ENCODE results near the gene UBE2E3.
A peak's percentile ranks its signal among the peaks of the same experiment; 100 is the strongest.

The UBE2E3 gene

DNA sequence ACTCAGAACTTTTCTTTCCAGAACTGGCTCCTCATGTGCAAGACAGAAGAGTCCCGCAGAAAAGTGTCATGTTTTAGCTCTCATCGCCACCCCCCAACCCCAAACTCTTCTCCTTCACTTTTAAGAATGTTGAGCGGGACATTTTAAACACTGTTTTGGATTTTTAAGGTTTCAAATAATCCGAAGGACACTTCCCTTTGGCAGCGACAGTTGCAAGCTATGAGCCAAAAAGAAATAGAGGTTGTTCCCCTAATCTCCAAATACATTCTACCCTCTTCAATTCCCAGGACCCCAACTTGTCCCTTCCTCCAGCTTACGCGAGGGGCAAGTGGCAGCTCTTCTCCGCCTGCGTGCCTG is 678 bp upstream of the UBE2E3 start:
- DNase-seq = no peak

DNA sequence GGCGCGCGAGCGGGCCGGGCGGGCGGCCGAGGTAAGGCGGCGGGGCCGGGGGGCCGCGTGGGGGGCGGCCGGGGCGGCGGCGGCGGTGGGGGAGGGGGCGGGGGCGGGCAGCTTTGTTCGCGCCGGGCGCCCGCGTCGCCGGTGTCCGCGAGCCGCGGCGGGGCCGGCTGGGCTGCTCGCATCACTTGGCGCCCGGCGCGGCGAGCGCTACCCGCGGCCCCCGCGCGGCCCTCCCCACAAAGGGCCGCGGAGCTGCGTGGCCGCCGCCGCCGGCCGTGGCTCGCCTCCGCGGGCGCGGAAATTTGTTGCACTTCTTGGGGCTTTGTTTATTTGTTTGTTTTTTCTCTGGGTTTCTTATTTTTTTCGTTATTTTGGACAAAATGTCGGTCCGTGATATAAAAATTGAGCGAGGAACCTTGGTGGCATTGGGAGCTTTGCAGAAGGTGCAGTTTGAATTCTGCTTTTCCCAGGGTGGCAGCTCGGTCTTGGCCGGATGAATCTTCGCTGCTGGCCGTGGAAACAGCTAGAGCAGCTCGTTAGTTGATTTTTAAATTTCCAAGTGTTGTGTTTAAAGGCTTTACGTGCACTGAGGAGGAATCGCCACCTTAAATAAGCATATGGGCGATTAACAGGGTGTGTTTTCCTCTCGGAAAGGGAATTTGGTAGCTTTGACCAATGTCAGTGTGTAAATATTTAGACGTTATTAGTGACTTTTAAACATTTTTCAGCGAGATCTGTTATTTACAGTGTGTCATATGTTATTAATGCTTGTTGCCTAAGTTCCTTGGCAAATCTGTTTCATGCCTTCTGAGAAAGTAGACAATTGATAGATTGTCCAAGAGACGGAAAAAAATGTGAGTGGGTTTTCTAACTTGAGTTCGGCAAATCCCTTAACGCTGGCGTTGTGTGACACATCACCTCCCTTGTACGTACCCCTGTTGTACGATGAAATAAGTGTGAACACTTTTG is 822 bp downstream of the UBE2E3 start:
- DNase-seq = peak; percentile 88

DNA sequence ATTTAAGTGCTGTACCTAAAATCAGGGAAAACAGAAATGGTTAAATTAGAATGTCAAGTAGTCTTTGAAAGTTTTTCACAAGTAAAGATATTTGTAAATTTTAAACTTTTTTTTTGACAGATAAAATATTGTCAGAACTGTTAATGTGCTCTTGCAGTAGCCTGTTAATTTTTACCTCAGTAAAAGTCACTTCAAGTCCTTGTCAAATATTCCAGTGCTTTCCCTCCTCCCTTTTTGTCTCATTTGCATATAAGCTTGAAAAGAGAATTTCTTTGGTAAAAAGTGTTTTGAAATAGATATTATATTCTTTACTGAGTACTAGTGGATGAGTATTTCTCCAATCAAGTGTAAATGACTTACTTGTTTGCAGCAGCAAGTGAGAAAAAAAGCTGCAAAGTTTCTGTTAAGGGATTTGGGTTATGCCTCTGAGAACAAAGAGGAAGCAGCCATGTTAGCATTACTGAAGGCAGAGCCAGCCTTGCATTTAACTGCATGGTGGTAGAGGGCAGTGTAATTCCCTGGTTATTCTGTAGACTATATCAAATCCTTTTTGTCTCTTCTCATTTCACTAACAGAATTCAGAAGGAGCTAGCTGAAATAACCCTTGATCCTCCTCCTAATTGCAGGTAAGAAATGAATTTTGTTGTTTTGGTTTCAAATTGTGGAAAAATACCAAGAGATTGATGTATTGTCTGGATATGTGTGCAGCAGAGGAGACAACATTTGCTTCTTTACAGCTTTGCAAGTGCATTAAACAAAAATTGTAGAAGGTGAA is 3.2 kb downstream of the UBE2E3 start:
- peak; percentile 83 for DNase-seq

DNA sequence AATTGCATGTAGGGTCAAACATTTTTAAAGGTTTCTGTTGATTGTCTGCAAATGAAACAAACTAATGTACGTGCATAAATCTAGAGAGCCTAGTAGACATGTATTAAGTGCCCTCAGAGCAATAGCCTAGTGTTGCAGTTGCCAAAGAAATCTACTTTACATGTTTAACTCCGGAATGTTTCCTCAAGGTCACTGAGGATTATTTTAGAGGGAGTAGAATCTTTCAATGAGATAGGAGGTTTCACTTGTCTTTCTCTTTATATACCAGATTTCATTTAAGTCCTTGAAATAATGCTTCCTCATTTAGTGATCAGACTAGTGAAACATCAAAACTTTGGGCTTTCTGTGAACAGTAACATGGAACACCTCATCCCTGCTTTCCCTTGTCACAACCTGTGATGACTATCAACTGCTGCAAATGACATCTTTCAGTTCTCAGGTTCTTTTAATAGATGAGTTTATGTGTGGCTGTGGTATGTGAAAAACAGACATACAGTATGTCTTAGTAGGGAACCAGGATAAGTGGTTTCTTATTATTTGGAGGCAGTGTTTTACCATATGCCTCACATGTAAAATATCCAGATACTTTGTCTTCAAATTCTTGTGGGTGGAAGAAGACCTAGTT is 5.5 kb downstream of the UBE2E3 start:
- DNase-seq = no peak

DNA sequence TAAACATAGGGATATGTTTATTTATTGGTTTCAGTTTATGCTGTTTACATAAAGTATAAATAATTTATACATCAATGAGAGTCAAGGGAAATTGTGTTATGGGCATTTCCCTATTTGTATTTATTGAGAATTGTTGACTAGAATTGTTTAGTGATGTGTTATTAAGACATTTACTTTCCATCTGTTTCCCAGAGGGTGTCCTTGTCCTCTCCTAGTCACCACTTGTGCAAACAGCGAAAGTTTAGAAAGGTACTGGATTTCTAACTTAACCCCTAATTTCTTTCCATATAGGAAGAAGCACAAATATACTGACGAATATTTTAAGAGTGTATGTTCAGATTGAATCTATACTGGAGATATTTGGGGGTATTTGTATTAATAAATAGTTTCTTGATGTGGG is 6.7 kb downstream of the UBE2E3 start:
- DNase-seq = no peak

DNA sequence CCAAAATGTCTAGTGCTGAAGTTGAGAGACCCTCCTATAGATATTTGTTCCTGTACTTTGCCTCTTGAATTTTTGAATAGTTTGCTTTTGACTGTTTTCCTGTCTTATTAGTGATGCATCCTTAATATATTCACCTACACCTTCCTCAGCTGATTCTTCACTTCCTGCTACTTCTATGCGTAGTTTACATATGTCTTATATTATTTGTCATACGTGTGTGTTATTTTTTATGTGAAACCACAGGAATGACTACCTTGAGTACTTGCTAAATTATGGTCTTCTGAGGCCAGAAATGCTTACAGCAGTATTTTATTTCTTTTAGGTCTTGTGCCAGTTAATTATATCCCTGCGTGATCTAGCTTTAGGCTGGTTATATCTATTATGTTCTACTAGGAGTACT is 9.9 kb downstream of the UBE2E3 start:
- no peak for DNase-seq

DNA sequence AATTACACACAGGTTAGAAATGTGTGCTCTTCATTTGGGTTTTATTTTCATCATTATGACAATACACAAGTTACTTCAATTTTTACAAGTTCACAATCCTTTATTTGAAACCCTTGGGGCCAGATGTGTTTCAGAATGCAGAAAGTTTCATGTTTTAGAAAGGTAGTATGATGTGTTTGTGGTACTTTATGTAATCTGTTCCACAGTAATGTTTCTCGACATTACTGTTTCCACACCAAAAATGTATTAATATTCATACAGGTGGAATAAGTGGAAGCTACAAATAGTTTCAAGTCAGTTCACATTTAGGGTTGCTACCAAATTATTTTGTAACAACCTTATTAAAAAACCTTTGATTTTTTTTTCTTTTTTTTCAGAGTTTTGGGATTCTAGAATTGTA is 10.4 kb downstream of the UBE2E3 start:
- DNase-seq = no peak

DNA sequence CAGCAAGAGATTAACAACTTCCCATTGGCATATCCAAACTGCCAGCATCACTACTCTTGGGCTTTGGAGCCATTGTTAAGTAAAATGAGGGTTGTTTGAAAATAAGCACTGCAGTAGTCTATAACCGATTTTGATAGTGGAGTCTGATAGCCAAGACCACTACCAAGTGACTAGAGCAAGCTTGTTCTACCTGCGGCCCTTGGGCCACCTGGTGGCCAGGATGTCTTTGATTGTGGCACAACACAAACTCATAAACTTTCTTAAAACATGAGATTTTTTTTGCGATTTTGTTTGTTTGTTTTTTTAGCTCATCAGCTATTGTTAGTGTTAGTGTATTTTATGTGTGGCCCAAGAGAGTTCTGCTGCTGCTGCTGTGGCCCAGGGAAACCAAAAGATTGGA is 11.0 kb downstream of the UBE2E3 start:
- DNase-seq = no peak

DNA sequence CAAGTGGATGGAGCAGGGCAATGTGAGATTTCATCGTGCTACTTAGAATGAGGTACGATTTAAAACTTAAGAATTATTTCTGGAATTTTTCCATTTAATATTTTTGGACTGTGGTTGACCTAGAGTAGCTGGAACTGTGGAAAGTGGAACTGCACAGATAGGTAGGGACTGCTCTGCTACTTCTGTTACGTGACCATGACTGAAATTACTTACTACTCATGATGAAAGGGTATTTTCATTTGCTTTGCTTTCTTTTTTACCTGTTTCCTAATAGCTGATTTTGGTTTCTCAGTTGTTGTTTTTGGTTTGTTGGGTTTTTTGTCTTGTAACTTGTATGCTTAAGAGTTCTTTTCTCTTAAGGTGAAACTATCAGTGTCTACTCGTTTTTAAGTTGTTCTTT is 11.4 kb downstream of the UBE2E3 start:
- no peak for DNase-seq

DNA sequence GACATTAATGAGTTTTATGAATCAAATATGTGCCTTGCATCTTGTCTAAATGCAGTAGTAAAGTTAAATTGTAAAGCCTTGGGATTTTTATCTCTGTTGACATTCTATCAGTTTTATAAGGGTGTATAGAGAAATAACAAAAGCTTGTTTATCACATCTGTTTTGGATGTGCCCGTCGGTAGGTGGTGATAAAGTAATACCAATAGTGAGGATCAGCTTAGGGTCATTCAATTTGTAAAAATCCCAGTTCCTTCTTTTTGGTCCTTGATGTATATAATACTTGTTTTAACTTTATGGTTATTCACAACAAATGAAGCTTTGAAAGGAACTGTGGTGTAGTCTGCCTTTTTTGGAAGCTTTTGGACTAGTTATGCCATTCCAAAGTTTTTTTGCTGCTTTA is 12.6 kb downstream of the UBE2E3 start:
- no peak for DNase-seq

DNA sequence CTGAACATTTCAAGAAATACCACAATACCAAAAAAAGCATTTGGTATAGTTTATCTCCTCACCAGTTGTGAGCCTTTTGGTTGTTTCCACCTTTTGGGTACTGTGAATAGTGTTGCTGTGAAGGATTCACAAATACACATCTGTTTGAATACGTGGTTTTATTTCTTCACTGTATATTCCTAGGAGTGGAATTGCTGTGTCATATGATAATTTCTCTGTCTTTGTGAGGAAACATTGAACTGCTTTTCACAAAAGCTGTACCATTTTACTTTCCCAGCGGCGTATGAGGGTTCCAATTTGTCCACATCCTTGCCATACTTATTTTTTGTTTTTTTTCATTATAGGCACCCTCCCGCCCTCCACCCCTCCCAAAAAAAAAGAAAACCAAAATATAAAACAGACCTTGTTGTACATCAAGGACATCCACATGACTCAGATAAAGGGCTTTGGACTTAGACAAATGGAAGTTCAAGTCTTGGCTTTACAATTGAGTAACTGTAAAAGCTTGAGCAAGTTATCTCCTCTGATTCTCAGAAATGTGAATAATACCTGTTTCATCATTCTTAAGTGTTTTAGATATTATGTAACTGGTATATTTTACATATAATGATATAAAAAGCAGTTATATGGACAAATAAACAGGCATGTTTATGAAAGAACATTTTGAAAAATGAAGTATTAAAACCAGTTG is 19.0 kb downstream of the UBE2E3 start:
- DNase-seq = no peak

DNA sequence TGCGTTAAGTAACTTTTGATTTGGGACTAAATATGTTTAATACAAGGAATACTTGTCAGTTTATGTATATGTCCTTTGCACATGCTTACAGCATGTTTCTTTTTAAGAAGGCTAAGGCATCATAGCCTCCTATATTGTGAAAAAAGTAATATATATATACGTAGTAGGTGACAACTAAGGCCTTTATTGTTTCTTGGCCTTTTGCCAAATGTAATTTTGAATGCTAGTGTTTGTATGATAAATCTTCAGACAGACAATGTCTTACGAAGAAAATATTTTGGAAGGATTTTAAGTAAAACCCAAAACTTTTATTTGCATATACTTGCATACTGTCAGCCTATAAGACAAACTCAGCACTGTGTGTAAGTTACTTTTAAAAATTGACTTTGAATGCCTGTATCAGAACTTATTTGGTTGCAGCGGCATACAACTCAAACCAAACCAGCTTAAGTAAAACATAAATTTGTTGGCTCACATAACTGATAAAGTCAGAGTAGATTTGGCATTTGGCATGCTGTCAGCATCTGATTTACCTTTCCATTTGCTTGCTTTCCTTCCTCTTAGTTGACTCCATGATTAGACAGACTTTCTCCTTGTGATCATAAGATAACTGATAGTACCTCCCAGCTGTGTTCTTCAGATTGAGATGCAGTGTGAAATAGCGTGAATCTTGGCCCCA is 24.4 kb downstream of the UBE2E3 start:
- no peak for DNase-seq

DNA sequence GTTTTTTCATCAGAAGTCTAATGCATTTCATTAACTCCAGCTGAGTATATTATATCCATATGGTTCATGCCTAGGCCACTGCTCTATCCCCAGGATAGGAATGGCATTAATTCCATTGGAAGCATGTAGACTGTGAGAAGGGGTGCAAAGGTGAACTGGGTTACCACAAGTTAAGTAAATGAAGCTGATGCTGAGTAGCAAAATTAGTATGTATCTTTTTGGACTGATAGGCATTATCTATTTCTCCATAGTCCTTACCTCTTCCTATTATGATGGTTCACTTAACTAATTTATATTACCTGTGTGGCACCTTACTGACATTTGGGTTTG is 24.9 kb downstream of the UBE2E3 start:
- no peak for DNase-seq

DNA sequence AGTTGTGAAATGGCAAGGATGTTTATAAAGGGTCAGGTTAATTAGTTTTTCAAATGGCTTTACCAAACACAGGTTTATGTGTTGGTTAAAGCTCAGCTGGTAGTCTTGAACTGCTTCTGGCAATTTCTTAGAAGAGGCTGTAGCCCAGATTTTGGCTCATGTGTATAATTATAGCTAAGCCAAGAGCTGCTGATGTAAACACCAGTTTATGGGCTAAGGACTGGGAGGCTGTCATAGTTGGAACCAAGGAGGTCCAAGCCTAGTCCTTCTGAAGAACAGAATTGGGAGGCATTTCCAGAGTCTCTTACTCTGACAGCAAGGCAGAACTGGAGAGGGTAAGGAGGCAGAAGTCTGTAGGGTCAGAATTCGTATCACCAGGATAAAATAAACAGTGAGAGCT is 25.4 kb downstream of the UBE2E3 start:
- DNase-seq = no peak

DNA sequence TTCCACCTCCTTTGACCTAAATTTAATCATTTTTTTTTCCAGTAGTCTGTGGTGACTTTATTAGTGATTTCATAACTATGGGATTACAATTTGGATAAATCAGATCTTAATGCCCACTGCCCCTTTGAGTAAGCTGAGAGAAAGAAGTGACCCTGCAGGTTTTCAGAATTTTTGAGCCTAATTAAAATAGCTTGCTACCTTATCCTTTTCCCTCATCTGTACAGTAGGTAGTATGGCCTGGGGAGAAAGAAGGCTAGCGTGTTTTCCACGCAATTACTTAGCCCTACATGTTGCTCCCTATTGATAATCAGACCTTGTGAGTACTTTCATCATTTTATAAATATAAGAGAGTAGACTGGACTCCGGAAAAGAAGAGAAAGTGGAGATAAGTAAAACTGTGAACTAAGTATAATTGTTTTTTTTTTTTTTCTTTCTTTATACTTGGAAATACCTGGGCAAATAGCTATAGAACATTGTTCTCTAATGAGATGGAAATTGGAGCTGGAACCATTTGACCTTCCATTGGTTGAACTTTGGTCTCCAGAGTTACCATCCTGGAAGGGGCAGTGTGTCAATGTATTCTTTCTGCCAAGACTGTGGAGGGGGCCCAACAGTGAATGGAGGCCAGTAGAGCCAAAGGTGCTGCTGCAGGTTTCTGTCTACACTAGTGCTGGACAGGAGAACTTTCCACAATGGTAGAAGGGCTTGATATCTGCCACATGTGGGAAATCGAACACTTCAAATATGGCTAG is 26.9 kb downstream of the UBE2E3 start:
- DNase-seq = no peak

DNA sequence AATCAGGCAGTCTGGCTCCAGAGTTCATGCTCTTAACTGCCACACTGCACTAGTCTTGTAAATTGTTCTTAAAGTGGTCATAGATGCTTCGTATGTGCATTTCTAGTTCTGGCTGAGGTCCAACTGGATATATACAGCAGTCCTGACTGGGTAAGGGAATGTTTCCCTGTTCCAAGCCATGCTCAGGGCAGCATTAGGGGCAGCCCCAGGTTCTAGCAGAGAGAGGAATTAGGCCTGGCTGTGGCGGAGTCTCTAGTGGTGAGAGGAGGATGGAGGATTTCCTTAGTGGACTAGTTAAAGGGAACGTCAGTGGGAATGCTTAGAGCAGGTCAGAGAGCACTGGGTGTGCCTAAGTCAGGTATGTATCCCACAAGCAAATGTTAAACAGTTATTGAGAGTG is 28.0 kb downstream of the UBE2E3 start:
- DNase-seq = no peak

DNA sequence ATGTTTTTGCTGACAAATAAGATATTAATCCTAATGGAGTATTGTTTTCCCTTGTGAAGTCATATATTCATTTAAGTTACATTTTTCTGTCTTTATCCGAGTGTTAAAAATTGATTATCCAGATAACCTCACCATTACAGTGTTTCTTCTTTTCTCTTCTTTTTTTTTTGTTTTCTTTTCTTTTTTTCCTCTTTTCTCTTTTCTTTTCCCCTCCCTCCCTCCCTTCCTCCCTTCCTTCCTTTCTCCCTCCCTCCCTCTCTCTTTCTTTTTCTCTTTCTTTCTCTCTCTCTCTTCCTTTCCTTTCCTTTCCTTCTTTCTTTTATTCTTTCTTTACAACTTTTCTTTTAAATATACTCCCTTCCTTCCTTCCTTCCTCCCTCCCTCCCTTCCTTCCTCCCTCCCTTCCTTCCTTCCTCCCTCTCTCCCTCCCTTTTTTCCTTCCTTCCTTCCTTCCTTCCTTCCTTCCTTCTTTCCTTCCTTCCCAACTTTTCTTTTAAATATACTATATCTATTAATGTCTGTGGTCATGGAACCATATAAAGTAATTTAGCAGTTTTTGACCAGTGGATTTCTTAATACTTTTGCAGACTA is 40.9 kb downstream of the UBE2E3 start:
- no peak for DNase-seq

DNA sequence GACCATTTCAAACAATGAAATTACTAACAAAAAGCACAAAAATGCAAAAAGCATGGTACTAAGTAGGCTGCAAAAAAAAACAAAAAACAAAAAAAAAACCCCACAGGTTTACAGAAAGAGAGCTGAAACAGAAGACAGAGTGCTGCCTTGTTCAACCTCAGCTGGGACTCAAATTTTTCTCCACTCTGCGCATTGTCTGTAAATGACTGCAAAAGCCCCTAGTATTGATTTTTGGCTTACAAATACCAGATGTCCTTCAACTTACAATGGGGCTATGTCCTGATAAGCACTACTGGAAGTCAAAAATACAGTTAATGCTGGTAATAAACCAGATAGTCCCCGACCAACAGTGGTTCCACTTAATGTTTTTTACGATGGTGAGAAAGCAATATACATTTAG is 42.2 kb downstream of the UBE2E3 start:
- no peak for DNase-seq

DNA sequence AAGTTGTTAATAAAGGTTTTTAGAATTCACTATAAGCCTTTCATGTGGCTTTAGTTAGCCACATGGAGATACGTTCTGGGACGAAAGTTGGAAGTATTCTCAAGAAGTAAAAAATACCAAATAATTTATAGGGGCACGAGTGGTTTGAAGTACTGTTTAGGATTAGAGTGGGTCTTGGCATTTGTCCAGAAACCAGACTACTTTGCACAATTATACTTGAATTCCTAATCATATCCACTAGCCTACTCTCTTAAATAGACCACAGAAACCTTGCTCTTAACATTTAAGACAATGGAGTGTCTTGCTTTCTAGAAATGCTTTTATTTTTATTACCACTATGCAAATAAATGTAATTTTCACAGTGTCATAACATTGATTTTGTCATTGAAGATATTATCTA is 44.6 kb downstream of the UBE2E3 start:
- no peak for DNase-seq

DNA sequence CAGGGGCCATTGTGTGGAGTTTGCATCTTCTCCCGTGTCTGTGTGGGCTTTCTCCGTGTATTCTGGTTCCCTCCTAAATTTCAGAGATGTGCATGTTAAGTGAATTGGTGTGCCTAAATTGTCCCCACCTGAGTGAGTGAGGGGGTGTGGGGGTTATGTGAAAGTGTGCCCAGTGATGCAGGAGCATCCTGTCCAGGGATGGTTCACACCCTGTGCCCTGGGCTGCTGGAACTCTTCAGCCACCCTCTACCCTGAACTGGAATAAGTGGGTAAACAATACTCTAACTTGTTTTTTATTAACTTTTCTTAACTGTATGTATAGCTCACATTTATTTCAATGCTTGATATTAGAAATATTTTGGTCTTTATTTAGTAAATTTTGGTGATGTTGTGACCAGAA is 56.0 kb downstream of the UBE2E3 start:
- DNase-seq = no peak

DNA sequence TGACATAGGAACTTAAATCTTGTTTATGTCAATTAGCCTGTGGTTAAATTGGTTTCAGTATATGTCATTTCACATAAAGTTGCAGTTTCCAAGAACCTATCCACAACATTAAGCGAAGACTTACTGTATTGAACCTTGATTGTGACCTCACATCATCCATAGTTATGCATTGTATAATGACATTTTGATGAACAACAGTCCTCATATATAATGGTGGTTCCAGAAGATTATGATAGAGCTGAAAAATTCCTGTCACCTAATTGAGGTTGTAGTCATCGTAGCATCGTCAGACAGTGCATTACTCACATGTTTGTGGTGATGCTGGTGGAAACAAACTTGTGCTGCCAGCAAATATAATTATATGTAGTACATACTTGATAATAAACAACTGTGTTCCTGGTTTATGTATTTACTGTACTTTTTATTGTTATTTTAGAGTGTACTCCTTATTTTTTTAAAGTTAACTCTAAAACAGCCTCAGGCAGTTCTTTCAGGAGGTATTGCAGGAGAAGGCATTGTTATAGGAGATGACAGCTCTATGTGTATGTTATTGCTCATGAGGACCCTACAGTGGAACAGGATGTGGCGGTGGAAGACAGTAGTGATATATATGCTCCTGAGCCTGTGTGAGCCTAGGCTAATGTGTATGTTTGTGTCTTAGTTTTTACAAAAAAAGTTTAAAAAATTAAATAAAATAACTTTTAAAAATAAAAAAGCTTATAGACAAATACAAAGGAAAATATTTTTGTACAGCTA is 56.6 kb downstream of the UBE2E3 start:
- no peak for DNase-seq

All from DMS53 (cell line).